GM19455 (cell line): ENCODE measurements around the gene PARN.
"Not testable (repeated sequence)": the region's sequence is repeated elsewhere in the genome, so short reads cannot be mapped to it uniquely, and the experiment has no call there.

Experiments used
- ATAC-seq: cut with Tn5 transposase; IDR thresholded peaks from one replicate; pipeline ENCODE4 v1.9.1; 2021; ENCODE audit not compliant: unreplicated experiment

PARN gene

DNA sequence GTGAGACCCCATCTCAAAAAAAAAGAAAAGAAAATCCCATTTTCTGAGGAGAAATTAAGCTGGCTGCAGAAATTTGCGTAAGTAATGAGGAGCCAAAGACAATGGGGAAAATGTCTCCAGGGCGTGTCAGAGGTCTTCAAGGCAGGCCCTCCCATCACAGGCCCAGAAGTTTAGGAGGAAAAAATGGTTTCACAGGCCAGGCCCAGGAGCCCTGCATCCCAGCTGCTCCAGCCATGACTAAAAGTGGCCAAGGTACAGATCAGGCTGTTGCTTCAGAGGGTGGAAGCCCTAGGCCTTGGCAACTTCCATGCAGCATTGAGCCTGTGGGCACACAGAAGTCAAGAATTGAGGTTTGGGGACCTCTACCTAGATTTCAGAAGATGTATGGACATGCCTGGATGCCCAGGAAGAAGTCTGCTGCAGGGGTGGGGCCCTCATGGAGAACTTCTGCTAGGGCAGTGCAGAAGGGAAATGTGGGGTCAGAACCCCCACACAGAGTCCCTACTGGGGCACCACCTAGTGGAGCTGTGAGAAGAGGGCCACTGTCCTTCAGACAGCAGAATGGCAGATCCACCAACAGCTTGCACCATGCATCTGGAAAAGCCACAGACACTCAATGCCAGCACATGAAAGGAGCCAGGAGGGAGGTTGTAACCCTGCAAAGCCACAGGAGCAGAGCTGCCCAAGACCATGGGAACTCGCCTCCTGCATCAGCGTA lies 55.2 kb downstream of the PARN start:
- not testable (repeated sequence) for ATAC-seq

DNA sequence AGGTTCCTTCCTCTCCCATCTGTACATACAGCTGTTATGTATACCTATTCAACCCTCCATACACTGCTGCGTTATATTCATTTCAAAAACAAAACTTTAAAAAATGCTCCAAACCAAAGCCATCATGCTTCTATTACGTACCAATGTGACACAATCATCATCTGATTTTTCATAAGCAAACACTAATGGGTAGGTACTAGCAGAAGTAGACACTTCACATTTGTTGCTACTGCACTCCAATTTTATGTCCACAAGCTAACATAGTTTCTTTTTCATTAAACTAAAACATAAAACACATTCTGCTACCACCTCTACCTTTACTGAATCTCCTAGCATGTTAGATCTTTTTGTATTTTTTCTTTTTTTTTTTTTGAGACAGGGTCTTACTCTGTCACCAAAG lies 57.5 kb downstream of the PARN start:
- ATAC-seq = no peak

DNA sequence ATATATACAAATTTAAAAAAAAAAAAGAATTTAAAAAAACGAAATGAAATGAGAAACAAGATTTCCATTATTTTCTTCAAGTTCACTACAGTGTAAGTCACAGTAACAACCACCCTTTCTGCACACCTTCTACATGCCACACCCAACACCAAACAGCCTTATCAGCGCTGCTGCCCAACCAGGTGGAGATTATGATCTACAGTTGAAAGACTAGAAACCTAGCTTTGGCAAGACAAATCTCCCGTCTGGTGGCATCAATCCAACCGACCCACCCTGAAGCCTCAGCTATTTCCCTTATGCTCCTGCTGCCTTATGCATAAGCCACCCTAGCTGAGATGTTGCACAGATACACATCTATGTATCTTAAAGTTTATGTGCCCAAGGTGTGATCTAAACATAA lies 60.8 kb downstream of the PARN start:
- ATAC-seq = no peak

DNA sequence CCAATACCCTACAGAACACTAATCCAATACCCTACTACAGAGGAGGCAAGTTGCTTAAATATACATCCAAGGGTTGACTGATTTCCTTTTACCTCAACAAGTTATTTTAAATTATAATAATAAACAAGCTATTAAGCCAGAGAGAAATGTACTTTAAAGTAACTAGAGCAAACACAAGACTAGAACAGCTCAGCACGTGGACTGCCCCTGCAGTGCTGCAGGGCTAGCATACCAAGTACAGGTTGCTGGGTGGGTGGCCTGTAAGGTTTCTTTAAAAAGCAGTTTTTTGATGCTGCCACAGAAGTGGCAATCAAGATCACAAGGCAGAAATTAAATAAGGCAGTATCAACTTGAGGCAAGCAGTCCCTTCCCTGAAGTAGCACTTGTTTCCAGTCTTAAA lies 63.5 kb downstream of the PARN start:
- no peak for ATAC-seq

DNA sequence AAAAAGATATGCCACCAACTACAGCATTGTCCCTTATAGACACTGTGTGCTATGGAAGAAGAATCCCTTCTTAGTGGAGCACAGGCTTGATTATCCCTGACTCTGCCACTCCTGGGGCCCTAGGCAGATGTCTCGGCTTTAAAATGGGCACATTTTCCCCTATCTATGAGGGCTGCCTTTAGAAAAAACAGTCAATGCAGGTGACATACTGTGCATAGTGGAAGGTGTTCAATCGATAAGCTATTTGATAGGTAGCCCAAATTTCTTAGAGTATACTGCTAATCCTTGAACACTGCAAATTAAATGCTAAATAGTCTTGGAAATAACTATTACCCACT lies 64.4 kb downstream of the PARN start:
- ATAC-seq = no peak

DNA sequence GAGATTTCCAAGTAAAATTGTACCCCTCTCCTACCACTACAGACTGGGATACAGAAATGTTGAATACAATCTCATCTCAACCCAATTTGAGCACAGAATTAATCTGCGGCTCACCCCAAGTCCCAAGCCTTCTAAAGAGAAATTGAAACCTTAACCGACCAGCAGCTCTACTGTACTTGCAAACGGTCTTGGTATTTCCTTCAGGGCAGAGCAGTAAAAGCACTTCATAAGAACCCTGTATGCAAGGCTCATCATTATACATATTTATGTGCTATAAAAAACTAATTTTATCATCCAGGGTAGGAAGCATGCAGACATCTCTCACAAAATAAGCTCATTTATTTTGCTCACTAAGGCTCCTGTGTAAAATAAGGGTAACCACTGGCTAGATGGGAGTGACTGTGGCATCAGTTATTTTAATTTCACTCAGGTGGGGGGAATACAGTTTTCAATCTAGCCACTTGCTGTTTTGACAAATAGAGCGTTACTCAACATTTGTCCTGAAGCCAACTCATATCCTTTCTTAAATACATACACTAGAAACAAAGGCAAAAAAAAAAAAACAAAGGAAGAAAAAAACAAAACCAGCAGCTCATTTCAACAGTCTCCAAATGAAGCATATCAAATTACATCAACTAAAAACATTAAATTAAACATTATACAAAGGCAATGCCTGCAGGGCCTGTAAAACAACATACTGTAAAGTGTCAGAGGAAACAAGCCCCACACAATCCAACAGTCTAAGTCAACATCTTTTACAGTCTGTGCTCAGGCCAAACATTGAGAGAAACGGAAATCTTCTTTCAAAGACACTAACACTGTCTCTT lies 65.0 kb downstream of the PARN start:
- ATAC-seq = no peak

DNA sequence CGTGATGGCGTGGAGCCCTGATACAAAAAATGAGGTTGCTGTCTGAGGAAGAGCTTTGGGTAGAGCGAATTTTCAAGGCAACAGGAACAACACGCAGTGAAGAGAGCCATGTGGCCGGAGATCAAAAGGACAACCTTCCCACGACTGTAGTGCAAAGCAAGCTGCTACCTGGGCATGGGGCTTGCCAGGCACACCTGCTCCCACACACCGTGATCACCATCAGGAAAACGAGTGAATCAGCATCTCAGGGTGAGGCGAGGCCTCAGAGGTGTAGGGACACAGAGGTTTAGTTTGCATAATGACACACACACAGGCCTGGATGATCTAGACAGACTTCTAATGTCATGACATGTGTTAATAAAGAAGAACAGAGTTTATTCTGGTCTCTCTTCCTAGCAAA lies 65.7 kb downstream of the PARN start:
- no peak for ATAC-seq

DNA sequence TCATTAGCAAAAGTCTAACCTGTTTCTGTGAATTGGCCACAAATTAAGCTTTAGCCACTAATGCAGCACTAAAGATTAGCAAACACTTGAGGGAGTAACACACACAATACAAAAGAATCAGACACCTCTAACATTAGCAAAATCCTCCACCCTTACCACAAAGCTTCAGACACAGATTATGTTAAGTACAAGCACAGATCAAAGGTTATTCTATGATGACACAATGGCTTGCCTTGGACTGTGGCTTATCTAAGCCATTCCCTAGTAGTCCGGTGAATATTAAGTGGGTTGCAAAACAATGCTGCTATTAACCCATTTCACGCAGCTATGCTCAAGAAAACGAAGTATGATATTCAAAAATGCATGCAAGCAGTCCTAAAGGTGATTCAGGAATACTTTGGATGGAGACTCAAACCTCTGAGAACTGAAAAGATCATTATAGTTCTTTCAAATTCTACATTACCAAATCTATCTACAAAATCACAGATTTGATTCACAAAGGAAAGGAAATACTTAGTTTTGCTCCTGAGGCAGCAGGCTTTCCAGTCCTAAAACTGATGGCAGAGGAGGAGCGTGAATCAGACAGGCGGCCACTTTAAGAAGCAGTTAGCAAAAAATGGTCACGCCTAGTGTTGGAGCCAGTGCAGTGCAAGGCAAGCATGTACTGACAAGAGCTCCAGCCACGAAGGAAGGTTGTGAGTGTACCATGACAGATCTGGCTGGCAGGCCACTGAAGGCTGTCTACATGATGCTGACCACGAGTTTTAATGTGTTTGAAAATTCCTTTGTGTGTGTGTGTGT lies 67.2 kb downstream of the PARN start:
- ATAC-seq = no peak

DNA sequence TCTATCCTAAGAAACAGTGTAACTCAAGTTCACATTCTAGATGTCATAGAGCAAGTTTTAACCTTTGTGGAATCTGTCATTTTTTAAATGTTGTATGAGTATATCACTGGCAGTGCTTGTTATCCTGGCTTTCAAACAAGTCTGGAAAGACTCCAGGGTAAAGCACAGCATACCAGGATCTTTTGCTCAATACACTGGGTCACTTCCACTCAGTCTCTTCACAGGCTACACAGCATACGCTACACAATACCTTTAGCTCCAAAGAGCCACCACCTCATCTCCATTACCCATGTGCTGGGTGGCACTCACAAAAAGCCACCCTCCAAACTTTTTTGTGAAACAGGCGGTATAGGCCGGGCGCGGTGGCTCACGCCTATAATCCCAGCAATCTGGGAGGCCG lies 69.5 kb downstream of the PARN start:
- no peak for ATAC-seq

DNA sequence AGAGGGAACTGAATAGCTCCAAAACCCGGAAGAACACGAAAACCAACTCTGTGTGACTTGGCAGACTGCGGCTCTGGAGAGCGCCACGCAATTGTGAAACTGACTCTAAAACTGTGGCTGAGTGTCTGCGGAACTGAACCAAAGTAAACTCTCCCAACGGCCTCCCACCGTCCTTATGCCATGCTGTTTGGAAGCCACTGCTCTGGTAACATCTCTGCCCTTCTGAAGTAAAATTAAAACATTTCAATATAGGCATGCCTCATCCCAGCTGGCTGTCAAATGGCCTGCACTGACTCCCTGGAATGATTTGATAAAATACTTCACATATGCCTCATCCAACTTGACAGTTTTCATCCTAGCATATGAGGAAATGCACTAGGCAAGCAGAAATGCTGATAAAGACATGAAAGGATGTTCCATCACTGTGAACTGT lies 70.2 kb downstream of the PARN start:
- ATAC-seq = no peak

DNA sequence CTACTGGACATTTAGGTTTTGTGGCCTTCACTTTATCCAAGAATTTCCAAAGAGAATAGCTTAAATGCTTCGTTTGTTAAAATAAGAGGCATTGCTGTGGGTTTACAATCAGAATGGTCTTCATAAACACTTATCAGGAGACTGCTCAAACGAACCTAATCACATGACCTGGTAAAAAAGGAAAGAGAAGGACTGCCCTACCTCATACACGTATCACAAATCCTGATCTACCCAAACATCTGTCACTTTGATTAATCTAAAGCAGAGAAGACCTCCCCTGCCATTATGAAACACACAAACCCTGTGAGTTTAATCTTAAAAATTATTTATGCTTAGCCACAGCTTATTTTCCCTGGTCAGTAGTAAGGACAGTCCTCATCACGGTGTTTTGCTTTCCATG lies 76.6 kb downstream of the PARN start:
- ATAC-seq = no peak

DNA sequence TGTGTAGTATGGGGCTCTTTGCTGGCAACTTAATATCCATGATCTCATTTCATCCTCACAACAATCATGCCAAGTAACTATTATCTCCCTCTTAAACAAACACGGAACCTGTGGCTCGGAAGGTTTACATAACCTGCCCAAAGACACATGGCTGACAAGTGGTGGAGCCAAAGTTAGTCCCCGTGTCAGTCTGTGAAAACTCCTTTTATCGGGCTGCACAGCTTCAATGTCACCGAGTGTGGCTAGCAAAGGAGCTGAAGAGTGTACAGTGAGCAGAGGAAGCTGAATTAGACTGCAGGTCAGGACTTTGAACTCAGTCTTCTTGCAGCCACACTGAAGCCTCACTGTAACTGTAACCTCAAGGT lies 80.3 kb downstream of the PARN start:
- ATAC-seq = no peak

DNA sequence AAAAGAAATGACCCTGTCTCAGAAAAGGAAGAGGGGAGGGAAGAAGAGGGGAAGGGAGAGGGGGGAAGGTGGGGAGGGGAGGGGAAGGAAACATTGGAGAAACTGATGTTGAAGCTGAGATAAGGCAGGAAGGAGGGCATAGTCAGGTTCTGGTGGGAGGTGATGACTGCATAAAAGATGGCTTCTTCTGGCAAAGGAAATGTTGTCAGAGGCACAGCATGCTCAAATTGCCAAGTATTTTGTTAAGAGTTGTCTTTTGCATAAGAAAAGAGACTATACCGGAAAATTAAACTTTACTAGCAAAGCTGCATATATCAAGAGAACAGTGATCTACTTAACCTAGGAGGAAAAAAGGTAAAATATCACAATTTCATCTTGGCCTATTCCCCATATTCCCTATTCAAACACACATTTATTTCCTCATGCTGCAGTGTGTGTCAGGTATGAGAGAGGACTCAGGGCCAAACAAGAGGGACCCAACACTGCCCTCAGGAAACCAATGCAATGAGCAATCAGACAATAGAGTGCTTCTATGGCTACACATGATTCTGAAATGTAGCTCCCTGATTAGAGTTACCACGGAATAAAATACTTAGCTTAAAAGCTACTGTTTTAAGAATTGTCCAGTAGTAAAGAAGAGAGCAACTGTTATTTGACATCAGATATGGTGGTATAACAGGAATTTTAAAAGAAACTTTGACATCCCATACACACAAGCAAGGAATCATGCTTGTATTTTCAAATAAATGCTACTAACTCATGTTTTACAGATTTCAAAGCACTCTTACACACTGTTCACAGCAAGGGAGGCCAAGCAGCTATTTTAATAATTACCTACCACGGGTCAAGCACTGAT lies 80.9 kb downstream of the PARN start:
- no peak for ATAC-seq

DNA sequence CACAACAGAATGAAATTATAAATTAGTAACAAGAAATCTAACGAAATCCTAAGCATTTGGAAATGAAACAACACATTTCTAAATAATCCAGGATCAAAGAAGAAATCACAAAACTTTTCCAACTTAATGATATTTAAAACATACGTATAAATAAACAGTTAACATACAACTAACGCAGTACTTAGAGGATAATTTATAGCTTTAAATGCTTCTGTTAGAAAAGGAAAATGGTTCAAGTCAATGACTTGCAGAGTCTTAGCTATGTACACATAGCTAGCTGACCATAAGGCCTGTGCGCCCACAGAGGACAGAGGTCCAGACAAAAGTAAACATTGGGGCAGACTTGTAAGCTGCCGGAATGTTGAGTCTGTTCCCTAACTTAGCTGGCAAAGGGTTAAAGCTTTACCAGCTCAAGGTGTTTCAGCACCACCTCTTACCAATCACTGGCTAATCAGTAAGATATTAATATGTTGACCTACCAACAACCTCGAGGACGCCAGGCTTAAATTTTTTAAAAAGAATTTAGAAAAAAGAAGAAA lies 84.6 kb downstream of the PARN start:
- ATAC-seq = no peak

DNA sequence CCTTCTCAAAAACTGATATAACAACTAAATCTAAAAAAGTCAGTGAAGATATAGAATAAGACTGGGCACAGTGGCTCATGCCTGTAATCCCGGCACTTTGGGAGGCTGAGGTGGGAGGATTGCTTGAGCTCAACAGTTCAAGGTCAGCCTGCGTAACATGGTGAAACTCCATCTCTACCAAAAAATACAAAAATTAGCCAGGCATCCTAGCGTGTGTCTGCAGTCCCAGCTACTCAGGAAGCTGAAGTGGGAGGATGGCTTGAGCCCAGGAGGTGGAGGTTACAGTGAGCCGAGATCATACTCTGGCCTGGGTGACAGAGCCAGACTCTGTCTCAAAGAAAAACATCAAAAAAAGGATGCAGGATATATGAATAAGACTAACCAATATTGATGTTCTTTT lies 85.2 kb downstream of the PARN start:
- not testable (repeated sequence) for ATAC-seq

DNA sequence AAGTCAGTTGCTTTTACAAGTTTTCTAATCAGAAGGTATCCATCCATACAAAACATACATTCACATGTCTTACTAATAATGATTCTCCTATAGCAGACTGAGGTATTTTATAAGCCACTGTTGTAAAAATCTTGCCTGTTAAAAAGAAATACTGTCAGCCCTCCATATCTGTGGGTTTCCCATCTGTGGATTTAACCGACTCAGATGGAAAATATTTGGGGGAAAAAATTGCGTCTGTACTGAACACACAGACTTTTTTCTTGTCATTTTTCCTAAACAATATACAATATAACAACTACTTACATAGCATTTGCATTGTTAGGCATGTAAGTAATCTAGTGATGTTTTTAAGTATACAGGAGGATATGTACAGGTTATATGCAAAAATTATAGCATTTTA lies 90.4 kb downstream of the PARN start:
- ATAC-seq = no peak

DNA sequence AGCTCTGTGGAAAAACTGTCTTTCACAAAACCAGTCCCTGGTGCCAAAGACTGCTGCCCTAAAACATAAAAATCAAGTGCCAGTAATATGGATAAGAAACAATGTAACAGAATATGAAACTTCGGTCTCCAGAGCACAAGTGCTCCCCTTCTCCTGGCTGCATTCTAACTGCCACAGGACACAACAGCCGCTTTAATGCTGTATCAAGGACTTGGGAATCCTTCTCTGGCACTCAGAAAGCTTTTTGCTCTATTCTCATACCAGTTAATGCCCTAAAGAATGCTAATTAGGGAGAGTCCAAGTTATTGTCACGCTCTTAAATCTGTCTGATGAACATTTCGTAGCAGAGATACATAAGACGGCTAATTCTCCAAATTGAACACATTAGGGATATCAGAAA lies 90.9 kb downstream of the PARN start:
- ATAC-seq = no peak

DNA sequence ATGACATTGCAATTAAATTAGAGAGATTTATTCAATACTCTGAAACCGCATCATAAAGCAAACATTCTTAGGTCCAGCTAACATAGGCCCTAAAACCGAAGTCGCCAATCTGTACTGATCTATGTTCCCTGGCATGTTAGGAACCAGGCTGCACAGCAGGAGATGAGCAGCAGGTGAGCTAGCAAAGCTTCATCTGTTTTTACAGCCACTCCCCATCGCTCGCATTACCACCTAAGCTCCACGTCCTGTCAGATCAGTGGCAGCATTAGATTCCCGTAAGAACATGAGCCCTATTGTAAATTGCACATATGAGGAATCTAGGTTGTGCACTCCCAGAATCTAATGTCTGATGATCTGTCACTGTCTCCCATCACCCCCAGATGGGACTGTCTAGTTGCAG lies 91.5 kb downstream of the PARN start:
- ATAC-seq = no peak

DNA sequence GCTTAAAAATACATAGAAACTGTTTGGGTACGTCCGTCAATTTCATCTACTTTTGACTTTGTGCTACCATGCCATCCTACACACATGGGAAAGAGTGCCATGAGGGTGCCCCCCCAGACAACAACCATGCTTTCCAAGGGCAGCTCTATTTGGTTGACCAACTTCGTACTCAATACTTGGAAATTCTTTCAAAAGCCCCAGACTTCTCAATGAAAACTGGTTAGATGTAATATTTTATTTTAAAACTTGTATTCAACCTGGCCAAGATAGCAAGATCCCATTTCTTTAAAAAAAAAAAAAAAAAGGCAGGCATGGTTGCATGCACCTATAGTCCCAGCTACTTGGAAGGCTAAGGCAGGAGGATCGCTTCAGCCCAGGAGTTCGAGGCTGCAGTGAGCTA lies 98.4 kb downstream of the PARN start:
- no peak for ATAC-seq

DNA sequence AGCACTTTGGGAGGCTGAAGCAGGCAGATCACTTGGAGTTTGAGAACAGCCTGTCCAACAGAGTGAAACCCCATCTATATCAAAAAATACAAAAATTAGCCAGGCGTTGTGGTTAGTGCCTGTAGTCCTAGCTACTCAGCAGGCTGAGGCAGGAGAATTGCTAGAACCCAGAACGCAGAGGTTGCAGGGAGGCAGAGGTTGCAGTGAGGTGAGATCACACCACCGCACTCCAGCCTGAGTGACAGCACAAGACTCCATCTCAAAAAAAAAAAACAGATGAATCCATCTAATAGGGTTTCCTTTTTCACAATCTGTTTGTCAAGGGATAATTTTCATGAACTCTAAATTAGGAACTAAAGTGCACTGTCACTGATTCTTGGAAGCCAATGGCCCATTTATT lies 99.0 kb downstream of the PARN start:
- no peak for ATAC-seq

DNA sequence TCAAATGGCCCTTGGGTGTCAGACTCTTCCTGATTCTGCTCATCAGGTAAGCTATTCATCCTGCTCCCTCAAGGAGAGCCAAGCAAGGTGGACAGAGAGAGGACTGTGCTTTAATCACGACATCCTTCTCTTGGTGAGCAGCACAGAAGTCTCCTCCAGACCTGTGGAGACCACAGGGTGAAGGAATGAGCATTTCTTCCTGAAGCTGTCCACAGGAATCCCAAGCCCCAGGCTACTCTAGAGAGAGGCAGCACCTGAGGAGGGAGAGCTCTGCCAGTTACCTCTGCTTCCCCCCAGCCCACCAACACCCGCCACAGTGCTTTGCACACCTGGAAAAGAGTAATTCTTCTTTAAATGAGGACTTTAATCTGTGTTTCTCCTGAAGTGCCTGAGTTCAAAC lies 100.0 kb downstream of the PARN start:
- ATAC-seq = no peak
